GM18519 (cell line): ENCODE results near the gene KAT8.
"Not testable (repeated sequence)": the region's sequence is repeated elsewhere in the genome, so short reads cannot be mapped to it uniquely, and the experiment has no call there.

Experiments
- ATAC-seq: cut with Tn5 transposase; IDR thresholded peaks from one replicate; pipeline ENCODE4 v1.9.1; 2021; ENCODE audit warnings: mild to moderate bottlenecking, moderate library complexity; ENCODE audit not compliant: unreplicated experiment, low FRiP score

Gene KAT8

DNA sequence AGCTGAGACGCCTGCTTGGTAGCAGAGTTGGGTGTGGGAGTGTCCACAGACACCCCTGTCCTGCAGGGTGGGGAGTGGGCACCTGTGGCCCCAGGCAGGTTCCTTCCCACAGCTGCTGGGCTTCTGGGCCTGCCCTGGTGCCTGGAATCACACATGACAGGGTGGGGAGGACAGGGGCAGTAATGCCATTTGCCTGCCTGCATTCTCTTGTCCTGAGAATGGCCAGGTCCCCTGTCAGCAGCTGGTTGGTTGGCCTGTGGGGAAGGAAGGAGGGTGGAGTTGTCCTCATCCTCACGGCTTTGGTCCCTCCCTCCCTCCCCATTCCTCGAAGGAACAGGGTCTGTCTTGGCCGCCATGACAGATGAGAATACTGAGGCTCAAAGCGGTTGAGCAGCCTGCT, 33.9 kb upstream of the KAT8 start:
- ATAC-seq, result no peak

DNA sequence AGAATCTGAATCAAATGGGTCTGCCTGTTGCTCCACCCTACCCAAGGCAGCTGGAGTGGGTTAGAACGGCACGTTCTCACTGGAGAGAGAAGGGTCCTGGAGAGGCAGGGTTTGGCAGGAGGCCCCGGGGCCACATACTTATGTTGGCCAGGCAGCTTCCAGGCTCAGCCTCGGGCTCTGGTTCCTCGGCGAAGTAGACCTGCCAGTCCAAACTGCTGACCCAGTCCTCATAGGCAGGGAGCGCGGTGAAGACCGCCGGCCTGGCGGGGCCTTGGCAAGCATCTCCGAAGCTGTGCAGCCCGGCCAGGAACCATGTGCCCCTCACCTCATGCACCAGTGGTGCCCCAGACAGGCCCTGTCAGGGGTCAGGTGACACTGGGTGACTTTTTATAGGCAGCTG, 33.5 kb upstream of the KAT8 start:
- no peak for ATAC-seq

DNA sequence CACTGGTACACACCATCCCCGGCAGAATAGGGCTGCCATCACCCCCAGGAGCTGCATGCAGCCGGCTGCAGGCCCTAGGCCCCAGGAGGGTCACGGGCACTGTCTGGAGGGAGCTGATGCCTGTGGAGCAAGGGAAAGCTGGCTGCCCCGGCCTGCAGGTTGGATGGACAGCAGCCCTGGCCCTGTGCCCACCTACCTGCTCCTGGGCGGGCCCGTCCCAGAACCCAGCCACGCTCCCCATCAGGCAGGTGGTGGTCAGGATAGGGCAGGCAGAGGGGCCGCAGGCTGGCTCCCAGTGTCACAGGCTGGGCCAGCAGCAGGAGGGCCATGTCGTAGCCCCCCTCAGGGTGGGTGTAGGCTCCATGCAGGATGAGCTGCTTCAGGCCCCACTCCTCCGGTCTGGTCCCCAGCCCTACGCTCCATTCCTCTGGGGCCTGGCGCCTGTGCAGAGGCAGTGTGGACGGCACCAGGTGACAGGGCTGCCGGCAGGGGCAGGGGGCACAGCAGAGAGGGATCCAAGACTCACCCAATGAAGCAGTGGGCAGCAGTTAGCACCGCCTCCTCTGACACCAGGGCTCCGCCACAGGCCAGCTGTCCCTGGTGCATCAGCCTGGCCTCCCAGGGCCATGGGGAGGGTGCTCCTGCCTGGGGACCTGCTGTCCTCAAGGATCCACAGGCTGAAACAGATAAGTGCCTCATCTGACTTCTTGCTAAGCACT, 32.7 kb upstream of the KAT8 start:
- ATAC-seq, result no peak

DNA sequence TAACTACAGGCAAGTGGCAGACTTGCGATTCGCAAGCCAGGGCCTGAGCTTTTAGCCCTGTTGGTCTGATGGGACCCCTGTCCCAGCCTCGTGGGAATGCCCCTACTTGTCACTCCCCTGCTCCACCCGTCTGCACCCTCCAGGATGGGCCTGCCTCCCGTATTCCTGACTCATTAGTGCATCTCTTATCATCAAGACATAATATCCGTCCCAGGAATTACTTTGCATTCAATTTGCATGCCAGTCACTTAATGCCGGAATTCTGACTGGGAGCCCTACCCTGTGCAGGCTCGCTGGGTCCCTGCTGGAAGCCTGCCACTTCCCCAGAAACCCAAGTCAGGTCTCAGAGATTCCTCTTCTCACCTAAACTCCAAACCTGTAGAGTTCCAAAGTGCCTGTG, 32.1 kb upstream of the KAT8 start:
- no peak for ATAC-seq

DNA sequence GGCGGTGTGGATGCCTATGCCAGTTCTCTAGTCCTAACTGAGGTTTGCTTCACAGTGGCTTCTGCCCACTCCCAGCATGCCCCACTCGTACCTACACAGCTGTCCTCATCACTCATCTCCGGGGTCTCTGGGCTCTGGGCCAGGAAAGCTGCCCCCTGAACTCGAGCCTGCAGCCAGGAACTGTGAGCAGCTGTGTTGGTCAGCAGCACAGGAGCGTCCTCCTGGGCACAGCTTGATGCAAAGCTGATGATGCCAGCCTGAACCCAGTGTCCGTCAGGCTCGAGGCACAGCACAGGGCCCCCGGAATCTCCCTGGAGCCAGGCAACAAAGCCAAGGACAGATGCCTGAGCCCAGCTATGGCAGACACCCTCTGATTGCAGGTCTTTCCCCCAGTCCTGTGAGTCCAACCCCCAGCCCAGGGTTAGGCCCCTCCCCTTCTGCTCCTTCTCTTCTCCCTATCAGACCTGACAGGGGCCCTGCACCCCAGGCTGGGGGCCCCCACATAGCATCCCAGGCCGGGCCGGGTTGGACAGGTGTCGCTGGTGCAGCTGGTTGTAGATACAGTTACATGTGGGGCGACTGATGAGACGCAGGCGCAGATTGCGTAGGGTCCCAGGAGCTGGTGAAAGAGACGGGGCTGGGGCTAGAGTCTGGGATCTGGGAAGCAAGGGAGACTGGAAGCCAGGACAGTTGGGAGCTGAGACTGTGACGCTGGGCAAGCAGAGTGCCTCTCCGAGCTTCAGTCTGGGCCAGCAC, 31.4 kb upstream of the KAT8 start:
- ATAC-seq, result no peak

DNA sequence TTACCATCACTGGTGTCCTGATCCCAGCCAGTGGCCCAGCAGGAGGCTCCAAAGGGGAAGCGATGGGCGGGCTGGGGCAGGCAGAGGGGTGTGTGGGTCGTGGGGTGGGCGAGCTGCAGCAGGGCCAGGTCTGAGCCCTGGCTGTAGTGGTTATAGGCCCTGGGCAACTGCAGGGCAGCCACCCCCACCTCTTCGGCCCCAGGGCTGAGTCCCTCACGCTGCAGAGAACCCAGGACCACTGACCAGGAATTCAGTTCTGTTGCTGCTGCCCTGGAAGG, 30.9 kb upstream of the KAT8 start:
- ATAC-seq, result no peak

DNA sequence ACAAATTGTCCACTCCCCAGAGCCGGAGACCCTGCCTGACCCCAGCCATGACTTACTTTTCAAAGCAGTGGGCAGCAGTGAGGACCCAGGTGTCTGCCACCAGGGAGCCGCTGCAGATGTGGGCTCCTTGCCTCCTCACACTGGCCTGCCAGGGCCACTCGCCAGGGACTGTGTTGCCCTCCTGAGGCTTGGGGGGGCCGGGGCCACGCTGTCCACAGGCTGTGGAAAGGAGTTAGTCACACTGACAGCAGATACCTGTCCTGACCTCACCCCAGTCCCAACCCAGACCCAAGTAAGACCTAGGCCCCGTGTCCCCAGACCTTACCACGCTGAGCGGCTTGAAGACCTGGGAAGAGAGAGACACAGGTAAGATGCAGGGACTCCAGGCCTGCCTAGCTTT, 30.0 kb upstream of the KAT8 start:
- no peak for ATAC-seq

DNA sequence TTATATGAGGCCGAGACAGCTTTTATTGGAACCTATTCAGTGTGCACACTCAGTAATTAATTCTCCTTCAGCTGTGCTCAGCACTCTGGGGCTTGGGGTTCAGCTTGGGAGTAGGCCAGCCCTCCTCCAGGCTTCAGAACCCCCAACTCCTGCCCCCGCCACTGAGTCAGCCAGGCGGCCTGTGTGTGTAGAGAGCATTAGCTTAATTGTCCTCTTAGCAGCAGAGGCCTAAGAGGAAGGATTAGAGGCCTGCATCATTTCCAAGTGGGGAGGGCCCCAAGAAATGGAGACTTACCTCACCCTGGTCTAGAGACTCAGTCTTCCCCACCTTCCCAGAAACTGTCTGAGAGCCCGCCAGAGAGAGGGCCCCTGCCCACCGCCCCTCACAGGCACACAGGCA, 29.5 kb upstream of the KAT8 start:
- ATAC-seq, result no peak

DNA sequence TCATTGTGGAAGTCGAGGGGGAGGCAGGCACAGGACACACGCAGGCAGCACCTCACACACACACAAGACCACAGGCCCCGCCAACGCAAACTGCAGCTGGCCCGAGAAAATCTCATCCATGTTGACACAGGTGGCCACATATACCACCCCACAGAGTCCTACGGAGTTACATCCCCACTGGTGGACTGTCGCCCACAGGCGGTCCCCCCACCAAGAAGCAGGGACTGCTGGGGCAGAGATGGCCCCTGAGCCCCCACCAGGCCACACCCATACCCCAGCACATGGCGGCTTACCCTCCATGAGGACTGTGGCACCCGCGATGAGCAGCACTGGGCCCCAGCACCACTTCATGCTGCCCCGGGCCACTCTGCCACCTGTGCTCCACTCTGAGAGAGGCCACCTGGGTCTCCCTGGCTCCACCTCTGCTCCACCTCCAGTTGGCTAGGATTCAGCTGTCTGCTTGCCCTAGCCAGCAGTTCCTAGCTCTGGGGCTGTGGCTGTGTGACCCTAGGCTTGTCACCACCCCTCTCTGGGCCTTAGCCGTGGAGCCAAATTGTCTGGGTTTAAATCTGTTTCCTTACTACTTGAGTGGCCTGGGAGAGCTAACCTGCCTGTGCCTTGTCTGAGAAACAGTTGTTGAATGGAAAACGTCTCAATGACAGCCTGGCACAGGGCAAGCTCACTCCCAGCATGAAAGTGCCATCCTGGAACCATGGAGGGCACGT, 28.8 kb upstream of the KAT8 start, which contains the start of gene PRSS53:
TSS of gene PRSS53 (minus strand) at position 485 of the 725 bp plus-strand sequence. CDS start at position 351, 134 bp downstream.
- ATAC-seq, result no peak

DNA sequence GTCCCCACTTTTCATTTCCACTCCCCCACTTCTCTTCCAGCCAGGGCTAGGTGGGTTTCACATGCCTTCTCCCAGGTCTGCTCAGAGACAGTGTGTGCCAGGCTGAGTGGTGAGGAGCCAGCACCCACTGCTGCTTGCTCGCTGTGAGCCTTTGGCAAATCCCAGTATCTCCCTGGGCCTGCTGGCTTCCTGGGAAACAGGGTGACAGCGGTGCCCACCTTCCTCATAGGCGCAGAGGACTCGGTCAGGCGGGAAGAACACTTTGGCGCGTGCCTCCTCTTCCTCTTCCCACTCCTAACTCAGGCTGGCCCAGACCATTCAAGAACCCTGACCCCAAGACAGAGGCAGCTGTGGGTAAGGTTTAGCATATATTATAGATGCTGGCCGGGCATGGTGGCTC, 28.3 kb upstream of the KAT8 start:
- ATAC-seq, result no peak

DNA sequence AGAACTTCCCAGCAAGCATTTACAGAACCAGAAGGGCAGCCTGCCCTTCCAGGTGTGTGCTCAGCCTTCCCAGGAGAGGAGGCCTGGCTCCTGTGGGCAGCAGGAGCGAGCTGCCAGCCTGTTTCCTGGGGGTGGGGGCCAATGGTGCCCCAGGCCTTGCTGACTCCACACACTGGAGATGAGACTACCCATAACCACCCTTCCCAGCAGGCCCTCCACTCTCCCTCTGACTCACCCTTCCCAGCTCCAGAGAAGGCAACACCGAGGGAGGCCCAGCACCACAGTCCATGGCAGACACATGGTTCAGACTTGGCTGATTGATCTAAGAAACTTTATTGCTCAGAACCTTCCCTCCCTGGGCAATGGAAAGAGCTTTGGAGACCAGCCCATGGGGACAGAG, 26.9 kb upstream of the KAT8 start:
- no peak for ATAC-seq

DNA sequence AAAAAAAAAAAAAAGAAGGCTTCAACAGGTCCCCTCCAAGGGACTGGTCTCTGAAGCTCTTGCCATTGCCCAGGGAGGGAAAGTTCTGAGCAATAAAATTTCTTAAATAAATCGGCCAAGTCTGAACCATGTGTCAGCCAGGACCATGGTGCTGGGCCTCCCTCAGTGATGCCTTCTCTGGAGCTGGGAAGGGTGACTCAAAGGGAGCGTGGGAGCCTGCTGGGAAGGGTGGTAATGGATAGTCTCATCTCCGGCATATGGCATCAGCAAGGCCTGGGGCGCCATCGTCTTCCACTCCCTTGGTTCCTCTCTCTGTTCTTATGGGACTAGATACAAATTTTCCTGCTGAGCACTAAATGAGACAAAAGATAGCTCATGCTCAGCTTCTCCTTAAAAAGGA, 25.1 kb upstream of the KAT8 start:
- ATAC-seq, result no peak

DNA sequence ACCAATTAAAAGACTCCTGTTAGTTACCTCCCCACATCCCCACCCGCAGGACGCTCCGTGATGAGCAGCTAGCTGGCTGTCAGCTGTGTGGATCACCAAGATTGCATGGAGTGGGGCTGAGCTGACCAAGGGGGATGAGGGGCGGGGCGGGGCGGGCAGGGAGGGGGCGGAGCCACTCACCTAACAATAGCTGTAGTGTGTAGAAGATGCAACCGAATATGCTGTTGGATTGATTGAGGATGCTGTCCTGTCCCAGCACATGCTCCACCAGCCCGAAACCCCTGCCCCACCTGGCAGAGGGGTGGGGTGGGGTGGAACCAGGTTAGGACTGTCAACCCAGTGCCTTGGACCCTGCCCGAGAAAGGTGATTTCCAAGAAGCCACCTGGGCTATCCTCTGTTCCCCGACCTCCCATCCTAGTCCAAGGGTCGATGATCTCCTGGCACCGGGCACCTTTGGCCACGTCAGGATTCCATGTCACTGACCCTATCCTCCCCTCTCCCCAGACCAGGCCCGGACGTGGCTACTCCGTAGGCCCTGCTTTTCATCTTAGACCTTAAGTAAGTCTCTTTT, 24.2 kb upstream of the KAT8 start:
- no peak for ATAC-seq

DNA sequence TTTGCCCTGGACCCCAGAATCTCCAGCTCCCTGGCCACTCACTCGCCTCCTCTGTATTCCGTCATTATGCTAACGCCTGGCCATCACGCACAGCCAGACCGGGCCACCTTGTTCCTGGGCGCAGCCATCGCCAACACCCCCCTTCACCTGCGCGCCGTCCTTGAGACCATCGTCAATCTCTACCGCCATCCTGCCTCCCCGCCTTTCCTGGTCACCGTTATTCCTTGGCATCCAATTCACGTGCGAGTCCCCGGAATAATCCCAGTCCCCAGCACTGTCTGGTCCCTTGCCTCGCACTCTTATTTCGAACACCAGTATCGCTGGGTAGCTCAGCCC, 23.4 kb upstream of the KAT8 start:
- ATAC-seq, result no peak

DNA sequence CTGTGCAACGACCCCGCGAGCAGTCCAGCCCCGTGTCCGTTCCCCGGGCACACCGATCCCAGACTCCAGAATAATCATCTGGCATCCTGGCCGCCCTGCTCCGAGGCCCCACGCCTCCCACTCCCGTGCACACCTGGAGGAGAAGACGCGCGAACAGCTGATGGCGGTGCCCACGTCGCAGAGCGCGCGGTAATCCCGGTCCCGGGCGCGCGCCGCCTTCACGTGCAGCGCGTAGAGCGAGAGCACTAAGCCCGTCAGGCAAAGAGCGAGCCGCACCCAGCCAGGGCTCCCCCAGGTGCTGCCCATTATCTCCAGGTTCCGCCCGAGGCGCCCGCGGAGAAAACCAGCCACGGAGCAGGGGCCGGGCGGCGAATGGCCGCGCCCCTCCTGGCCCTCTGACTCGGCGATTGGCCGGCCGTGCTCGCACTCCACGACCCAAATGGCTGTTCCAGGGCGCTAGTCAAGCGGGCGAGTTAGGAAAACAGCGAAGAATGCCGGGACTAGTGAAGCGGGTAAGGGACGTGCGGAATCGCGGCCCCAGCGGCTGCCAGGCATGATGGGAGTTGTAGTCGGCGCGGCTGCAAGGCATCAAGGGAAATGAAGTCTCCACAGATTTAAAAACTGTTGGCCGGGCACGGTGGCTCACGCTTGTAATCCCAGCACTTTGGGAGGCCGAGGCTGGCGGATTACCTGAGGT, 22.9 kb upstream of the KAT8 start, which contains the start of gene VKORC1:
TSS of gene VKORC1 (minus strand) at position 374 of the 697 bp plus-strand sequence. CDS start at position 306, 68 bp downstream.
- ATAC-seq, result peak; percentile 63

DNA sequence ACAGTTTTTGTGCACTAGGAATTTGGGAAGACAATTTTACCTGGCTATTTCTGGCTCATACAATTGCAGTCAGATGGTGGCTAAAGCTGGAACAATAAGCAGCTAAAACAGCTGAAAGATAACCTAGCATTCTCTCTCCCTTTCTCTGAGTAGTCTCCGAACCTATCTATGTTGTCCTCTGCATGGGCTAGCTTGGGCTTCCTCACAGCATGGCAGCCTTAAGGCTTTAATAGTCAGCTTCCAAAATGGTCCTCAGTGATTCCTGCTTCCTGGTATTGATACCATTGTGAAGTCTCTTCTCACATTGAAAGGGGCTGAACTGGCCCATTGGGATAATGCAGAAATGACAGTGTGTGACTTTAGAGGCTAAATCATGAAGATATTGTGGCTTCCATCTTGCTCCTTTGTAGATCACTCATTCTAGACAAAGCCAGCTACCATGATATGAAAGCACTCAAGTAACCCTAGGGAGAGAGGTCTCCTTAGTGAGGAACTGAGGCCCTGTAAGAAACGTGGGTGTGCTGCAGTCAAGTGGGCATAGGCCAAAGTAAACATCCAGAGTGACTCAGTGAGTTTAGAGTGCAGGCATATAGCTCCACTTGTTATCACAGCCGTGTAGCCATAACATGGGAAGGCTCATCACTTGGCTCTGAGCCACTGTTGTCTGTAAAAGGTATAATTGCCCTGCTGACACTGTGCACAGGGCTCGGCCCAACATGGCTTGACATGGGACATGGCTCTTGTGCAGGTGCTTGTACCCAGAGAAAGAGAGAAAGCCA, 17.4 kb upstream of the KAT8 start:
- ATAC-seq, result no peak

DNA sequence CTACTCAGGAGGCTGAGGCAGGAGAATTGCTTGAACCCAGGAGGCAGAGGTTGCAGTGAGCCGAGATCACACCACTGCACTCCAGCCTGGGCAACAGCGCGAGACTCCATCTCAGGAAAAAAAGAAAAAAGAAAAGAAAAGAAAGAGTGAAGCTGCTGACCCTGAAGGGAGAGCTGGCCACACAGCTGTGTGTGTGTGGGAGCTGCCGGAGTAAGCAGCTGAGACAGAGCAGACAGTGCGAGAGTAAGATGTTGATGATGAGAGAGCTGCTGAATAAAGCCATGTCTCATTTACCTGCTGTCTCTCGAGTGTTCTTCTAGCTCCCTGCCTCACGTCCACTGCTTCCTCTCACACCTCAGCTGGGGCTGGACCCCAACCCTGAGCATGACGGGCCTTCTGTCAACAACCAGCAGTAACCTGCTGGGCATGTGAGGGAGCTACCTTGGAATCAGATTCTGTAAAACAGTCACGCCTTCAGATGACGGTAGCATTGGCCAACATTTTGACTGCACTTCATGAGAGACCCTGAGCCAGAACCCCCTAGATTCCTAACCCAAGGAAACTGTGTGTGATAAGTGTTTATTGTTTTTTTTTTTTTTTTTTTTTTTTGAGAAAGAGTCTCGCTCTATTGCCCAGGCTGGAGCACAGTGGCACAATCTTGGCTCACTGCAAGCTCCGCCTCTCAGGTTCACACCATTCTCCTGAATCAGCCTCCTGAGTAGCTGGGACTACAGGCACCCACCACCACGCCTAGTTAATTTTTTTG, 16.4 kb upstream of the KAT8 start:
- ATAC-seq, result not testable (repeated sequence)

DNA sequence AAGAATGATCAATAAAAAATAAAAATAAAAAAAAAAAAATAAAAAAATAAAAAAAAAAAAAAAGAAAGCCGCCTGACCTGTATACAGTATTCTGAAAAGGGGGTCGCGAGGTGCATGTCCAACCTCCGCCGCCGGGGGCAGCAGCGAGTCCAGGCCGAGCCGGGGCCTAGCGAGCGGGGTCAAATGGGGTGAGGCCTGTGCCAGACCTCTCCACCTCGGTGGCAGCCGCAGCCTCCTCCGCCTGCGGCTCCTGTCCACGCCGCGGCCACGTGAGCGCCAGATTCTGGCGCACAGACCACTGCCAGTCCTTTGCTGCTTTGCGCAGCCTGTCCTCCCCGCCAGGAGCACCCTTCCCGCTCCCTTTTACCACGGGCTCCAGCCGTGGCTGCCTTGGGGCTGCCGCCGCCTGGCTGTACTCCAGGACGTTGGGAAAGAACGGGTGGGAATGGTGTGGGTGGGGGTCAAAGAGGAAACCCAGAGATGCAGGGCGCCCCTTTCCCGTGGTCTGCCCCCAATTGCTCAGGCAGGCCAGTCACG, 11.7 kb upstream of the KAT8 start:
- ATAC-seq, result no peak
